ENCODE results near the gene CLCC1.

CLCC1 gene

GRCh38 chr1:108957888-108958287, 5.4 kb downstream of the CLCC1 start (continued):
- no peak for TF ChIP-seq ZSCAN18 (tag by site-specific recombination; IDR thresholded peaks at IDR 0.05)

DNA sequence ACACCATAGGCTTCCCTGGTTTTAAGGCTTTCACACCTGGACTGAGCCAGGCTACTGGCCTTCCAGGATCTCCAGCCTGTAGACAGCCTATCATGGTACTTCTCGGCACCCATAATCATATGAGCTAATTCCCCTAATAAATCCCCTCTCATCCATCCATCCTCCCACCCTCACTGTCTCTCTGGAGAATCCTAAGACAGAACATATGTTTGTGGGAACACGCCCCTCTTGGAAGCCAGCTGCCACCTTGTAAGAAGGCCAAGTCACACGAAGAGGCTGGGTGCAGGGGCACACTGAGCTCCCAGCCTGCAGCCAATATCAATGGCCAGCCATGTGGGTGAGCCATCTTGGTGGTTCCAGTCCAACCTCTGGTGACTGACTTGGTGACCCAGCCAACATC, 7.4 kb downstream of the CLCC1 start:
- Histone ChIP-seq H3K36me3 (ENCODE audit: control insufficient read depth in 2 of 2, insufficient read depth in 1 of 2, low read length in 2 of 2) (peaks cover 15 to 50% of the 10 kb centered on the region in 2 experiments; a peak in 2 of 3 replicates), H3K27ac (ENCODE audit: extremely low read depth, low read depth, low read length) (no peak overlapping the region), H3K4me1 (ENCODE audit: control insufficient read depth, insufficient read depth, low read length) (no peaks in the 10 kb centered on the region), H3K9me3 (ENCODE audit: control insufficient read depth, insufficient read depth, low read depth, low read length) (no peaks in the 10 kb centered on the region), H3K4me3 (ENCODE audit: low read depth, low read length) (no peak overlapping the region)
- POLR2A ChIA-PET, result no interaction called here
- TF ChIP-seq WT1 (tag by site-specific recombination; IDR thresholded peaks at IDR 0.05), result no peak
- no peak for TF ChIP-seq ZNF394 (tag by site-specific recombination; IDR thresholded peaks at IDR 0.05; ENCODE audit: borderline replicate concordance)
- no peak for TF ChIP-seq ZNF274 (IDR thresholded peaks at IDR 0.05; ENCODE audit: low read length)
- no peak for TF ChIP-seq ZNF274 (tag by site-specific recombination; IDR thresholded peaks at IDR 0.05; ENCODE audit: borderline replicate concordance)
- no peak for TF ChIP-seq SP3 (tag by site-specific recombination; IDR thresholded peaks at IDR 0.05)
- TF ChIP-seq ZNF155 (tag by site-specific recombination; IDR thresholded peaks at IDR 0.05), result no peak
- no peak for TF ChIP-seq ZNF621 (tag by site-specific recombination; IDR thresholded peaks at IDR 0.05)
- TF ChIP-seq ZNF248 (tag by site-specific recombination; IDR thresholded peaks at IDR 0.05), result no peak
- TF ChIP-seq ZBTB11 (tag by site-specific recombination; conservative IDR thresholded peaks at IDR 0.05; ENCODE audit: low read depth), result no peak
- TF ChIP-seq, protein P1, sequence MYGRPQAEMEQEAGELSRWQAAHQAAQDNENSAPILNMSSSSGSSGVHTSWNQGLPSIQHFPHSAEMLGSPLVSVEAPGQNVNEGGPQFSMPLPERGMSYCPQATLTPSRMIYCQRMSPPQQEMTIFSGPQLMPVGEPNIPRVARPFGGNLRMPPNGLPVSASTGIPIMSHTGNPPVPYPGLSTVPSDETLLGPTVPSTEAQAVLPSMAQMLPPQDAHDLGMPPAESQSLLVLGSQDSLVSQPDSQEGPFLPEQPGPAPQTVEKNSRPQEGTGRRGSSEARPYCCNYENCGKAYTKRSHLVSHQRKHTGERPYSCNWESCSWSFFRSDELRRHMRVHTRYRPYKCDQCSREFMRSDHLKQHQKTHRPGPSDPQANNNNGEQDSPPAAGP (tag by site-specific recombination; IDR thresholded peaks at IDR 0.05), result no peak
- TF ChIP-seq, protein P2, sequence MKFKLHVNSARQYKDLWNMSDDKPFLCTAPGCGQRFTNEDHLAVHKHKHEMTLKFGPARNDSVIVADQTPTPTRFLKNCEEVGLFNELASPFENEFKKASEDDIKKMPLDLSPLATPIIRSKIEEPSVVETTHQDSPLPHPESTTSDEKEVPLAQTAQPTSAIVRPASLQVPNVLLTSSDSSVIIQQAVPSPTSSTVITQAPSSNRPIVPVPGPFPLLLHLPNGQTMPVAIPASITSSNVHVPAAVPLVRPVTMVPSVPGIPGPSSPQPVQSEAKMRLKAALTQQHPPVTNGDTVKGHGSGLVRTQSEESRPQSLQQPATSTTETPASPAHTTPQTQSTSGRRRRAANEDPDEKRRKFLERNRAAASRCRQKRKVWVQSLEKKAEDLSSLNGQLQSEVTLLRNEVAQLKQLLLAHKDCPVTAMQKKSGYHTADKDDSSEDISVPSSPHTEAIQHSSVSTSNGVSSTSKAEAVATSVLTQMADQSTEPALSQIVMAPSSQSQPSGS (tag by site-specific recombination; IDR thresholded peaks at IDR 0.05; ENCODE audit: low read depth), result no peak
- no peak for TF ChIP-seq ZNF623 (tag by site-specific recombination; IDR thresholded peaks at IDR 0.05)
- no peak for TF ChIP-seq ZNF426 (tag by site-specific recombination; IDR thresholded peaks at IDR 0.05)
- no peak for TF ChIP-seq ZNF785 (tag by site-specific recombination; IDR thresholded peaks at IDR 0.05)
- CTCF ChIA-PET, result no interaction called here

DNA sequence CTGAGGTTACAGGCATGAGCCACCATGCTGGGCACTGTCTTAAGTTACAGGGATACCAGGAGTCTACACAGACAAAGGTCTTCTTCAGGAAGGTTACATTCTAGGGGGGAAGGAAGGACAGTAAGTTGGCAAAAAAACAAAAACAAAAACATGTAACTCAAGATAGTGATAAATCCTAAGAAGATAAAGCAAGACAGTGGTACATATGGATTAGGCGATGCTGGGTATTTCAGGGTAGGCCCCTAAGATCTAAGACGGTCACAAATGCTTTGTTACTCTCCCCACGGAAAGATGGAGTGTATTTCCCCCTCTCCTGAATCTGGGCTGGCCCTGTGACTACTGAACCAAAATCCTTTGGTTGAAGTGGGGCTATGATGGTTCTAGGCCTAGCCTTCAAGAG, 8.2 kb downstream of the CLCC1 start:
- Histone ChIP-seq H3K27ac (ENCODE audit: extremely low read depth, low read depth, low read length) (no peak overlapping the region), H3K4me1 (ENCODE audit: control insufficient read depth, insufficient read depth, low read length) (no peaks in the 10 kb centered on the region), H3K9me3 (ENCODE audit: control insufficient read depth, insufficient read depth, low read depth, low read length) (no peaks in the 10 kb centered on the region), H3K4me3 (ENCODE audit: low read depth, low read length) (no peak overlapping the region), H3K36me3 (ENCODE audit: control insufficient read depth in 2 of 2, insufficient read depth in 1 of 2, low read length in 2 of 2) (peaks cover 15 to 44% of the 10 kb centered on the region in 2 experiments; a peak in 2 of 3 replicates)
- ChIA-PET POLR2A (no interaction called here), CTCF (no interaction called here)
- TF ChIP-seq ZNF768 (tag by site-specific recombination; IDR thresholded peaks at IDR 0.05) (no peak), ZBTB44 (tag by site-specific recombination; IDR thresholded peaks at IDR 0.05) (no peak), ZNF660 (tag by site-specific recombination; IDR thresholded peaks at IDR 0.05) (no peak)
- TF ChIP-seq, protein P3, sequence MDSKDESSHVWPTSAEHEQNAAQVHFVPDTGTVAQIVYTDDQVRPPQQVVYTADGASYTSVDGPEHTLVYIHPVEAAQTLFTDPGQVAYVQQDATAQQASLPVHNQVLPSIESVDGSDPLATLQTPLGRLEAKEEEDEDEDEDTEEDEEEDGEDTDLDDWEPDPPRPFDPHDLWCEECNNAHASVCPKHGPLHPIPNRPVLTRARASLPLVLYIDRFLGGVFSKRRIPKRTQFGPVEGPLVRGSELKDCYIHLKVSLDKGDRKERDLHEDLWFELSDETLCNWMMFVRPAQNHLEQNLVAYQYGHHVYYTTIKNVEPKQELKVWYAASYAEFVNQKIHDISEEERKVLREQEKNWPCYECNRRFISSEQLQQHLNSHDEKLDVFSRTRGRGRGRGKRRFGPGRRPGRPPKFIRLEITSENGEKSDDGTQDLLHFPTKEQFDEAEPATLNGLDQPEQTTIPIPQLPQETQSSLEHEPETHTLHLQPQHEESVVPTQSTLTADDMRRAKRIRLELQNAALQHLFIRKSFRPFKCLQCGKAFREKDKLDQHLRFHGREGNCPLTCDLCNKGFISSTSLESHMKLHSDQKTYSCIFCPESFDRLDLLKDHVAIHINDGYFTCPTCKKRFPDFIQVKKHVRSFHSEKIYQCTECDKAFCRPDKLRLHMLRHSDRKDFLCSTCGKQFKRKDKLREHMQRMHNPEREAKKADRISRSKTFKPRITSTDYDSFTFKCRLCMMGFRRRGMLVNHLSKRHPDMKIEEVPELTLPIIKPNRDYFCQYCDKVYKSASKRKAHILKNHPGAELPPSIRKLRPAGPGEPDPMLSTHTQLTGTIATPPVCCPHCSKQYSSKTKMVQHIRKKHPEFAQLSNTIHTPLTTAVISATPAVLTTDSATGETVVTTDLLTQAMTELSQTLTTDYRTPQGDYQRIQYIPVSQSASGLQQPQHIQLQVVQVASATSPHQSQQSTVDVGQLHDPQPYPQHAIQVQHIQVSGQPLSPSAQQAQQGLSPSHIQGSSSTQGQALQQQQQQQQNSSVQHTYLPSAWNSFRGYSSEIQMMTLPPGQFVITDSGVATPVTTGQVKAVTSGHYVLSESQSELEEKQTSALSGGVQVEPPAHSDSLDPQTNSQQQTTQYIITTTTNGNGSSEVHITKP (tag by site-specific recombination; IDR thresholded peaks at IDR 0.05), result peak; percentile 77

Measured in HEK293 (cell line).